HG02970 (cell line): ENCODE measurements around the gene ZC3H15.
"Not testable (repeated sequence)": the region's sequence is repeated elsewhere in the genome, so short reads cannot be mapped to it uniquely, and the experiment has no call there.

ENCODE experiments used
- ATAC-seq: cut with Tn5 transposase; IDR thresholded peaks from one replicate; pipeline ENCODE4 v1.9.1; 2021; ENCODE audit warnings: mild to moderate bottlenecking, moderate library complexity, moderate number of reproducible peaks; ENCODE audit not compliant: unreplicated experiment, low FRiP score

The ZC3H15 gene

GRCh38 chr2:186486651-186487647, 889 bp downstream of the ZC3H15 start:
- ATAC-seq = no peak

DNA sequence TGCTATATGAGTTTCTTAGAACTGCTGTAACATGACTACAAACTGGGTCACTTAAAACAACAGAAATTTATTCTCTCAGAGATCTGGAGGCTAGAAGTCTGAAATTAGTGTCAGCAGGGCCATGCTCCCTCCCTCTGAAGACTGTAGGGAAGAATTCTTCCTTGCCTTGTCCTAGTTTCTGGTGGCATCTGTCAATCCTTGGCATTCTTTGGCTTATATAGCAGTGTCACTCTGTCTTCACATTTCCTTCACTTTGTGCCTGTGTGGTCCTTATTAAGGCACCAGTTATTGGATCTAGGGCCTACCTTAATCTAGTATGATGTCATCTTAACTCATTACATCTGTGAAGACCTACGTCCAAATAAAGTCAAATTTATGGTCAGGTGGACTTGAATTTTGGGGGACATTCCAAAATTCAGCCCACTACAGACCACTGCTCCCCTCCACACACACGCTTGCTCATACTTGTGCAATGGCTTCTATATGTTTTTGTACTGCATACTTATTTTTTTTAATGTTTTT, 7.6 kb downstream of the ZC3H15 start:
- ATAC-seq = no peak

DNA sequence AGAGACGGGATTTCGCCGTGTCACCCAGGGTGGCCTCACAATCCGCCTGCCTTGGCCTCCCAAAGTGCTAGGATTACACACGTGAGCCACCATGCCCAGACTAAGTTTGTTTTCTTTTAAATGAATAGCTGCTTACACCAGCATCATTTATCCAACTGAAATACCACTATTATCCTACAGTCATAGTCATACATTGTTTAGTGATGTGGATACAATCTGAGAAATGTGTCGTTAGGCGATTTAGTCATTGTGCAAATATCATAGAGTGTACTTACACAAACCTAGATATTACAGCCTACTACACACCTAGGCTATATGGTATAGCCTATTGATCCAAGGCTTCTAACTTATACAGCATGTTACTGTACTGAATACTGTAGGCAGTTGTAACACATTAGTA, 10.3 kb downstream of the ZC3H15 start:
- no peak for ATAC-seq

- ATAC-seq = no peak
Measured at GRCh38 chr2:186497928-186498327, 11.9 kb downstream of the ZC3H15 start.

DNA sequence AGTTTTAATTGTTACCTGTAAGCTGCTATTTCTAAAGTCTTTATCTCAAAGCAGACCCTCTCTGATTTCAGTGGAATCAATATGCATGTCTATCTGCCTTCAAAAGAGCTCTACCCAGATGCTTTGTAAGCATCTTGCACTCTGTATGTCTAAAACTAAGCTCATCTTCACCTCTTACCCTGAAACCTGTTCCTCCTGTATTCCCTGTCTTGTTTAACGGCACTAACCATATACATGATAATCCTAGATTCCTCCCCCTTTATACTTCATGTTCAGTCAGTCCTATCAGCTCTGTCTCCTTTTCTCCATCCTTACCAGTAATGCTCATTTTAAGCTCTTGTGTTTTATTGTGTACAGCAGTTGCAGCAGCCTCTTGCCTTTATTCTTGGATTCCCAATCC, 12.8 kb downstream of the ZC3H15 start:
- ATAC-seq = no peak

DNA sequence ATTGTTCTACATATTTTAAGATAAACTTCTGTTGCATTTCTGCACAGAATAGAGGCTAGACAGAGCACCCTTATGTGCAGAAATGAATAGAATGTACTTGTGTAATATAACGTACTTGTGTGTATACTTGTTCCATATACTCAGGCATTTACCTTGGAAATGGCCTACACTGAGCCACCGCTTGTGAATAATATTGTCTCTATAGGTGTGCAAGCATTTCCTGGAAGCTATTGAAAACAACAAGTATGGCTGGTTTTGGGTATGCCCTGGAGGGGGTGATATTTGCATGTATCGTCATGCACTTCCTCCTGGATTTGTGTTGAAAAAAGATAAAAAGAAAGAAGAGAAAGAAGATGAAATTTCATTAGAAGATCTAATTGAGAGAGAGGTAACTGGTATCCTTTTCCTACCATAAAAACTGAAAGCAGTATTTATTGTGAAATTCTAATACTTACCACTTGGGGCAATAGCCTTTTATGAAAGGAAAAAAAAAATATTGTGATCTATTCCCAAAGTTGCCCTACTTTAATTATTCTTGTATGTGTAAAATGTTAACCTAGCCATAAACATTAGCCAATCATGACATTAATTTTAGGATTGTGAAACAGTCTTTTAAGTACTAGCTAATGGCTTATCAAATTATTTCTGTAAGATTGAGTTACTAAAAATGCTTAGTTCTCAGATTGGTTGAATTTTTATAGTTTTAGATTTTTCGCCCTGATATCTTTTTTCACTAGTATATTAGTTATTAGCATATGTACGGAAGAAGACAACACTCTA, 18.0 kb downstream of the ZC3H15 start:
- no peak for ATAC-seq

GRCh38 chr2:186508263-186508662, 22.2 kb downstream of the ZC3H15 start:
- no peak for ATAC-seq

DNA sequence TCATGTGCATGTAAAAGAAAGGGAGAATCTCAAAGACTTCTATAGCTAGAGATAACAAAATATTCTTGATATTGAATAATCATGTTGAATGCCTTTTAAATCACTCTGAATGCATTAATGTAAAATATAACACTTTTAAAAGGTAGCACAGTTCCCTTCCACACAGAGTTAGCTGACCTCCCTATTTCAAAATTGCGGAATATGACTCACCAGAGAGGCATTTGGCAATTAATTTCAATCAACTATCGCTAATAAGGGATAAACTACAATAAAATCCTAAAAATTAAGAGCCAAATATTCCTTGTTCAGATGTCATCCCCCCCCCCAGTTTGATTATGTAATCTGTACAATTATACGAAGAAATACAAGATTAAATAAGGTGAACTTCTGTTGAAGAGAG, 29.3 kb downstream of the ZC3H15 start:
- ATAC-seq = no peak

DNA sequence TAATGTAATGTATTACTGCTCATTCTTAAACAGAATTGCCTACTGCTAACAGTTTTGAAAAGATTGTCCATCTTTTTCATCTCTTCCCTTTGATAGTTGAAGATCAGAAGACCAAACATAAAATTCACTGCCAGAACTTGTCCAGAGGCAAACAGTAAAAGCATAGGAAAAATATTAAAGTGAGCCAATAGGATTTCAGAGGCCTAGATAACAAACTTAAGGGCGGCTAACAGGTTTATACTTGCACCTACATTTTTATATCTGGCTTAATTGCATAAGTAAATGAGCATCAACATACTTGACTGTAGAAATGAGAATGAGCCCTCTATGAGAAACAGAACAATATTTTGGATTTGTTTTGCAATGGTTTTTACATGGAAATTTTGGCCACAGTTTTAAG, 30.3 kb downstream of the ZC3H15 start:
- no peak for ATAC-seq

GRCh38 chr2:186517090-186517489, 31.0 kb downstream of the ZC3H15 start:
- no peak for ATAC-seq

- ATAC-seq = no peak
Measured at GRCh38 chr2:186518291-186518690, 32.2 kb downstream of the ZC3H15 start.

- no peak for ATAC-seq
Measured at GRCh38 chr2:186518945-186519344, 32.9 kb downstream of the ZC3H15 start.

GRCh38 chr2:186521570-186522153, 35.6 kb downstream of the ZC3H15 start:
- not testable (repeated sequence) for ATAC-seq

GRCh38 chr2:186522450-186522849, 36.4 kb downstream of the ZC3H15 start:
- ATAC-seq = no peak

DNA sequence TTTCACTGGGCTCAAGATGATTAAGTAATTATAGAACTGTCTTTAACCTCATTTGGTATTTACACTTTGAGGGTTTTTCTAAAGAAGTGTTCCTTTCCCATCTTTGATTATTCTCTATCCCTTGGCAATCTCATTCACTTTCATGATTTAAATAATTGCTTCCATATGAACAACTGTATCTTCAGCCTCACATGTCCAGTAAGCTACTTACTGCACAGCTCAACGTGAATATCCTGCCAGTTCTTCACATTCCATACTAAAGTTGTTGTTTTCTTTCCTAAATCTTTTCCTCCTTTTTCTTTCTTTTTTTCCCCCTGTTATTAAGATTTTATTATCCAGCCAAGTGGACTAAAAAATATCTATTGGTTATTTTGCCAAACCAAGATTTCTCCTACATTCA, 37.7 kb downstream of the ZC3H15 start:
- ATAC-seq = no peak

GRCh38 chr2:186526281-186526680, 40.2 kb downstream of the ZC3H15 start:
- ATAC-seq = no peak

DNA sequence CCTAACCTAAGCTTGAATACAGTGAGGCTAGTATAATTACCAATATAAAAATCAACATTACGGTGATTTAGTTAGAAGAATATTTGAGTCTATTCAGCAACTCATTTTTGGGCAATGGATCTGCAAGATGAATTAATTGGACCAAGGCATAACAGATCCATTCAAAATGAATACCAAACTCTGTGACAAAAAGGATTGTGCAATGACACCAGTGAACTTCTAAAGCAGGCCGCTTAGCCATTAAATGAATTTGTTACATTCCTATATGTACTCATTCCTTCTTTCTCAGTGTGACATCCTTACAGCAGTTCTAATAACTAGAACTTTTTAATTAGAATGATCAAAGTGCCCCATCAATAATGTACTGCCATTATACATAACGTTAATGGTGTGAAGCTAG, 44.3 kb downstream of the ZC3H15 start:
- no peak for ATAC-seq

GRCh38 chr2:186531257-186531775, 45.3 kb downstream of the ZC3H15 start:
- ATAC-seq = no peak

DNA sequence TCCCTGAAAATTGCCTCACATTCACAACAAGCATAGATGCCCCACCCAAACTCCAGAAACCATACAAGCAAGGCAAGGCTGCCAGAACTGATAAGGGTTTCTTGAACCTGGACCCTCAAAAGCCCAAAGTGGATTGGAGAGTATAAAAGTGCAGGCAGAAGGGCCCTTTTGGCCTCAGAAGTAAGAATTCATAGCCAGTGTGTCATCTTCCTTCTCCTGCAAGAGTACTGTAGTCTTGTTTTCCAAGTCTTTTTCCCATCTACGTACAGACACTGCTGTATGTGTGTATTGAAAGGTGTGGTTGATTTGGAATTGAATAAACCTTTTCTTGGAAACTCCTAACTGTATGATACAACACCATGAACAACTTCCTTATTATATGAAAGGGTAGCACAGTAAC, 46.8 kb downstream of the ZC3H15 start:
- no peak for ATAC-seq

DNA sequence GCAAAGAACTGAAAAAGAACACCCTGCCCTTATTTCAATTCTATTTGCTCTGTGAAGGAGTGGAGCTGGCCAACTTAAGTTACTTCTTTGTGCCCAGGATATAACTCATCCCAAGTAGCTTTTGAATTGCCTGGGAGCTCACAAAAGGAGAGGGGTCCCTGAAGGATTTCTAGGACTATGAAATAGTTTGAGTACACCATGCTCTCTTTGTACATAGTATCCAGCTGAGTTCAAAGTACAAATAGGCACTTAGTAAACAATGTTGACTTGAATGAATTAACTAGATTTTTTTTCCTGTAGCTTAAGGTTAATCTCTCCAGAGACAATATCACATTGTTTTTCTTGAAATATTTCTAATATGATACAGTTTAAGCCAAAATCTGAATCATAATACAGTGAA, 47.7 kb downstream of the ZC3H15 start:
- no peak for ATAC-seq

DNA sequence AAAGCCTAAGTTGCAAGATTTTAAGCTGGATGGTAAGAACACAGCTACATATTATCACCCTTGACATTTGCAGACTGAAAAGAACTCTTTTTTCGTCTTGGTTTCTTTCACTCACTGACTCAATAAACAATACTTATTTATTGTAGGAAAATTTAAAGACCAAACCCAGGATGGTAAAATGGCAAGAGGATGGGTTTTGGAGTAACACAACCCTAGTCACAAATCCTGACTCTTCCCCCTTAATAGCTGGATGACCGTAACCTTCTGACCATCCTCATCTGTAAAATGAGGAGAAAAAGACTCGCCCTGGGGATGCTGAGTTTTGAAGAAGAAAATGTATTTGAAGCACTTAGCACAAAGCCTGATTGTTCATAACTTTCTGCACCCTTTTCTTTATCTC, 48.3 kb downstream of the ZC3H15 start:
- no peak for ATAC-seq
